GM21717 (cell line): ENCODE data around the gene FSCN2.

Source experiments
- ATAC-seq: cut with Tn5 transposase; IDR thresholded peaks from one replicate; pipeline ENCODE4 v1.9.1; 2021; ENCODE audit warnings: mild to moderate bottlenecking, moderate library complexity; ENCODE audit not compliant: unreplicated experiment

FSCN2 gene, protein sequence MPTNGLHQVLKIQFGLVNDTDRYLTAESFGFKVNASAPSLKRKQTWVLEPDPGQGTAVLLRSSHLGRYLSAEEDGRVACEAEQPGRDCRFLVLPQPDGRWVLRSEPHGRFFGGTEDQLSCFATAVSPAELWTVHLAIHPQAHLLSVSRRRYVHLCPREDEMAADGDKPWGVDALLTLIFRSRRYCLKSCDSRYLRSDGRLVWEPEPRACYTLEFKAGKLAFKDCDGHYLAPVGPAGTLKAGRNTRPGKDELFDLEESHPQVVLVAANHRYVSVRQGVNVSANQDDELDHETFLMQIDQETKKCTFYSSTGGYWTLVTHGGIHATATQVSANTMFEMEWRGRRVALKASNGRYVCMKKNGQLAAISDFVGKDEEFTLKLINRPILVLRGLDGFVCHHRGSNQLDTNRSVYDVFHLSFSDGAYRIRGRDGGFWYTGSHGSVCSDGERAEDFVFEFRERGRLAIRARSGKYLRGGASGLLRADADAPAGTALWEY

DNA sequence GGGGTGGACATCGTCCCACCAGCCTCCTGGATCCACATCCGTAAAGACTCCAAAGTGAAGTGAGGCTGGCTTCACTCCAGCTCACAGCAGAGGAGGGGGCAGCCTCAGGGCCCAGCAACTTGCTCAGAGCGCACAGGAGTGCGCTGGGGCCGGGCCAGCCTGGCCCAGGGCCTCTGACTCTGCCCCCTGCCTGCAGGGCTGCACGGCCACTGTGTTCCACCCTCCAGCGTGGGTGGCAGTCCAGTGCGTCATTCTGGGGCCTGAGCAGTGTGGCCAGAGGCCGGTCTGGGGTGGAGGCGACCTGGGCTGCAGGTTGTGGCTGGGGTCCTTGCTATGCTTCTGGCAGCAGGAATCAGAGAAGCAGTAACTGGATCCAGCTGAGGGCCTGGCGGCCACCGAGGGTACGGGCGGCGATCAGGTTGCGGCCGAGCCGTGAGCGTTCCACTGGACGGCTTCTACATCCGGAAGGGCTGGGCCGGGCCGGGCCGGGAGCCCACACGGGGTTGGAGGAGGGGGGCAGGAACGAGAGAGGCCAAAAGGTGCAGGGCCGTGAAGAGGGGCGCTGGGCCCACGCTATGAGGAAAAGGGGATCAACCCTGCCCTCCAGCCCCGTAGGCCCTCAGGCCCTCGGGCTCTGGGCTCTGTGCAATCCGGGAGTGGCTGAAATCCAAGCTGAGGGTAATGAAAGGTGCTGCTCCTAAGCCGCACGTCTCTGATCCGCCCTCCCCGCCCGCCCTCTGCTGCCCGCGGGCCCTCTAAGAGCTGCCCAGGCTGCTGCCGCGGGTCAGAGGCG is at the start of gene FSCN2:
Gene FSCN2 (plus strand): TSS at position 787 of the 793 bp plus-strand sequence. CDS start 155 bp downstream, outside the sequence.
- ATAC-seq: no peak

DNA sequence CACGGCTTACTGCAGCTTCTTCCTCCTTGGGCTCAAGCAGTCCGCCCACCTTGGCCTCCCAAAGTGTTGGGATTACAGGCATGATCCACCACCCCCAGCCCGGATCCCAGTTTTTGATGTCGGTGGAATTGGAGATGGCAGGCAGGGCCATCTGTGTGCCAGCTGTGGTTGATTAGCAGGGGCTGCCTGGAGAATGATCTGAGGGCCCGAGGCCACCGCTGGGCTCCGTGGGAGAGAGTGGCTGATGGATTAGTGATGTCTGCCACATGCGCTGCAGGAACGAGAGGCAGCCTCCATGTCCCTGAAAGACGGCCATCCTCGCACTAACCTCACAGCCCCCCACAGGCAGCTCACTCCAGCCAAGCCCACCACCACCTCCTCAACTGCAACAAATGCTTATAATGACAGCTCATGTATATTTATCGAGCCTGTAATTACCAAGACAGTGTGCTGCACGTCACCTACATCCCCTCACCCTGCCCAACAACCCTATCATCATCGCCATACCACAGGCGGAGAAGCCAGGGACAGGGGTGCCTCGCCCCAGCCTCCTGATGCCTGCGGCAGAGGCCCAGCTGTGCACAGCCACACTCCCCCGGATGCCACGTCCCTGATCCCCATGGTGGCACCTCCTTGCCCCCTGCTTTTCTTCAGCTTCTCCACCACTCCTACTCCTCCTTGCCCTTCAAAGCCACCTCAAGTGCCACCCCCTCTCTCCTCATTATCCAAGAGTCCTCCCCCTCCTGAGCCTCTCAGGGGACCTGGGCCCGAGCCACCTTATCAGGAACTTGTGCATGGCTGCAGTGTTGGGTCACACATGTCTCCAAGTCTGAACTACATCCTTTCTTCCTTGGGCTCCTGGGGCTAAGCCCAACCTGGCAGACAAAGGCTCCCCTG is 48.8 kb upstream of the FSCN2 start:
- no peak for ATAC-seq

DNA sequence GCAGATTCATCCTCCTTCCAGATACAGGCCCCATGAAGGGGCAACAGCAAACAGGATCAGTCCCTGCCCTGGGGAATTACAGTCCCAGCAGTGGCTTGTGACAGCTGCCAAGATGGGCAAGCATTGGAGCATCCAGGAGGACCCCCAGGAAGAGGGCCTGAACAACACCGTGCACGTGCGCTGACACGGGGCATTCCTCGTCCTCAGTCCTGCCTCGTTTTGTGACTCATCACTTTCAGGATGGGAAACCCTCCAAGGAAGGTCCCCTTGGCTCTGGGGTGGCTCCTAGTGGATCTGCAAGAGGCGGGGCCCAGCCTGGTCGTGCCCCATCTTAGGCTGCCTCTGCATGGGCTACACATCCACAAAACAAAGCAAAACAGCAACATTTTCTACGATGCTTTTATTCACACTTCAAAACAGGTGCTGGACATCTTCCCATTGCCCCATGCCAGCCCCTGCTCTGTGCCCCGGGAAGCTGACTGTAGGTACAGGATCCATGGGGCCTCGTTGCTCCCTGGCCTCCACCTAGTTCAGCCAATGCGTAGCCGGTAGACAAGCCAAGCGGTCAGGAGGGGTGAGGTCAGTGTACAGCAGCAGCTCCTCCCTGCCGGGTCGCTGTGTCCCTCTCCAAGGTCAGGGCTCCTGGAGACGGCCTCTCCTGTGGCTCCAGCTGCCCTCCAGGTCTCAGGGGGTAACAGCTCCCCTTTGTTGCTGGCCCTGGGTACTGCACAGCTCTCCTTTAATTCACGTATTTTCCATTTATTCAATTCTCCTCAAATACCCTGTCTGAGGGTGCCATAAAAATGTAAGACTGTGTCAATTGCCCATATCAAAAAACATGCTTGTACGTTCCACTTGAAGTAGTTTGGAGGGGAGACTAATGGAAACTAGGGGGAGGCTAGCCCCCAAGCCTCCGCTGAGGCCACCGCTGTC is 47.8 kb upstream of the FSCN2 start:
- ATAC-seq: no peak

DNA sequence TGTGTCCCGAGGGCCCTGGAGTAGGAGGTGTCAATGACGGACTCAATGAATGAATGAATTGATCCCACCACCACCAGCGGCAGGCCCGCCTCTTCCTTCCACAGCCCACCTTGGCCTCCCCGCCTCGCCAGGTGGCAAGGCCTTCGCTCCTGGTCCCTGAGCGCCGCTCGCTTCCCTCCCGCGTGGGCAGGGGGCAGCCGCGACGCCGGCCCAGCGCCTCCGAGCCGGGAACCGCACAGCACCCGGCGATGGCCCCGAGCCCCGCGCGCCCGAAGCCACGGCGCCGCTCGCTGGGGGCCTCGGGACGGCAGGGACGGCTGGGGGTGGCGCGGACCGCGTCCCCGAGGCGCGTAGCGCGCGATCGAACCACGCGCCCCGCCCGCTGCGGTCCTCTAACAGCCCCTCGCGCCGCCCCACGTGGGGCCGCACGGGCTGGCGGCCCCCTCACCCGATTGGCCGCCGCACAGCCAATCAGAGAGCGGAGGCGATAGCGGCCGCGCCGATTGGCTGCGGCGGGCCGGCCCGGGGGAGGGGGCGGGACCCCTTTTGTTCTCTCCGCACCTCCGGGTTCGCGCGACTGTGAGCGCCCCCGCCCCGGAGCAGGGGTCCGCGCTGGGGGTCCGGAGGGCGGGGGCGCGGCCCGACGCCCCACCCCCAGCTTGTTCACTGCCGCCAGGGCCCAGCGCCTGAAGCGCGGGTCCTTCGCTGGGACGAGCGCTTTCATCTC is 46.9 kb upstream of the FSCN2 start:
- no peak for ATAC-seq

DNA sequence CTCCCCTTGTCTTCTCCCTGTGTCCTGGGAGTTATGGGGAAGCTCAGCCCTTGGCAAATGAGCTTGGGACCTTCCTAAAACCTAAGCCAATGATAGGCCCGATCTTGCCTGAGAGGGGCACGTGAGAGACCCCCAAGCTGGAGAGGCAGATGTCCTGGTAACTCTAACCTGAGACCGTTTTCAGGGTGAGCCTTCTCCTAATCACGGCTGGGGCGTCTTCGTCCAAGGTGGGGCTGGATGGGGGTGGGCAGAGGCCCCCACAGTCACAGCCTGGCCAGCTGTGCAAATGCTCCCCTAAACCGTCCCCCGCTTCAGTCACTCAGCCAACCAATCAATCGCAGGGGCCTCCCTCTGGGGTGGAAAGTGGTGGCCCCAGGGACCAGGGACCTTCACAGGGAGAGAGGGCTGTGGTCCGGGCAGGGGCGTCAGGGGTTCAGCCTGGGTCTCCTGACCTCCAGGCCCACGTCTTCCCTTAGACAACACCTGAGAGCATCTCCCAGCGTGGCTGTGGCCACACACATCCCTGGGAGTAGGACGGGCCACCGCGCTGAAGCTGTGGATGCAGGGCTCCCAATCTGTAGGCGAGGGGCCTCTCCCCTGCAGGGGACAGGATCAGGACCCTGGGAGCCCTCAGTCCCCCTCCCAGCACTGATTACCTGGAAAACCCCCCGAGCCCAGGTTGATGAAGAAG is 46.2 kb upstream of the FSCN2 start:
- ATAC-seq: no peak

DNA sequence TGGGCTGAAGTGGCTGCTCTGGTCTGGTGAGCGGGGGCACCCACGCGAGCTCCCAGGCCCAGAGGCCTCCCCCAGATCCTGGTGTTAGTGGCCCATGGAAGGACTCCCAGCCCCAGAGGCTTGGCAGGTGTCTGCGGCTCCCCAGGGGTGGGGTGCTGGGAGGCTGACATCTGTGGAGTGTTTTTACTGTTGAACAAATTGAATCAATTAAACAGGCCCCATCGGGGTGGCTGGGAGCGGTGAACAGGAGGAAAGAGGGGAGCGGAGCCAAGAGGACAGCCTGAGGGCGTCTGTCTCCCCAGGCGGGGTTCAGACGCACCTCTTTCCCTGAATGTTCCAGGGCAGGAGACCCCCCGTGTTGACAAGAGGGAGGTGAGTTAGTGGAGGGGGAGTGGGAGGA is 45.5 kb upstream of the FSCN2 start:
- ATAC-seq: no peak

DNA sequence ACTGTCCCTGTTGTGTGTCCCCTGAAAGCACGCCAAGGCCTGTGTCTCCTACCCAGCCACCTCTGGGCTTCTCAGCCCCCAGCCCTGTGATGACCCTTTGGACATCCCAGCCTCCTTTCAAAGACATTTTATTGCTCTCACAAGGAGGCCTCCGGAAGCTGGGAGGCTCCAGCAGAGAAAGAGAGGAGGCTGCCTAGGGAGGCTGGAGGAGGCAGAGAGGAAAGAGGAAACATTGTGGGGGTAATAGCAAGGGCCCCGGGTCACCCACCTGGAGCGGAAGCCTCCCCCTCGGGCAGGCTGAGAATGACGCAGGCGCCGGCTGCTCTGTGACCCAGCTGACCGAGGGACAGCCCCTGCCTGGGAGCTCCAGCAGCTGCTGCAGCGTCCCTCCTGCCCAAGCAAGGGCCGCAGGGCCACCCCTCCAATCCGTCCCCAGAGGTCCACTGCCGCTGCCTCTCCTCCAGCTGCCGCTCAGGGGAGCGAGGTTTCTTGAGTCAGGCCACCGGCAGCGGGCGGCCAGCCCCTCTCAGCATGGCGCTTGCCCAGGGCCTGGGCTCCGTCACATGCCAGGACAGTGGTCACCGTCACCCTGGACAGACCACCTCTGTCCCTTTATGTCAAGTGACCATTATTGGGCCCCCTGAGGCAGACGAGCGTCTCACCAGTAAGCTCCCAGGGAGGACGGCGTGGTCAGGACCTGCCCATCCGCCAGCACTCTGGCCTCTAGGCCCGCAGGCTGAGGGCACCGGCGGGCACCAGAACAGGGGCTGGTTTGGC is 44.9 kb upstream of the FSCN2 start:
- no peak for ATAC-seq

DNA sequence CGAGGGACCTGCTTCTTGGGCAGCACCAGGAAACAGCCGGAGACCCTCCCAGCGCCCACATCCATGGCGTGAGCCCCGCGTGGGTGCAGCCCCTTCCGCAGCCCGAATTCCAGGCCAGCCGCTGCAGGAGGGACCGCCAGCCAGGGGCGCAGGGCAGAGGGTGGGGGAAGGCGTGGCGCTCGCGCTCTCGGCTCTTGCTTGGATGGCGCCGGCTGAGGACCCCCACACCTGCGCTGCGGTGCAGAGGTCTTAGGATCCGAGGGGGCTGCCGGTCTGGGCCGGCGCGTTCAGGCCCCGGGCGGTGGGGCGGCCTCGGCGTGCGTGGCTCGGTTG is 44.3 kb upstream of the FSCN2 start:
- no peak for ATAC-seq

DNA sequence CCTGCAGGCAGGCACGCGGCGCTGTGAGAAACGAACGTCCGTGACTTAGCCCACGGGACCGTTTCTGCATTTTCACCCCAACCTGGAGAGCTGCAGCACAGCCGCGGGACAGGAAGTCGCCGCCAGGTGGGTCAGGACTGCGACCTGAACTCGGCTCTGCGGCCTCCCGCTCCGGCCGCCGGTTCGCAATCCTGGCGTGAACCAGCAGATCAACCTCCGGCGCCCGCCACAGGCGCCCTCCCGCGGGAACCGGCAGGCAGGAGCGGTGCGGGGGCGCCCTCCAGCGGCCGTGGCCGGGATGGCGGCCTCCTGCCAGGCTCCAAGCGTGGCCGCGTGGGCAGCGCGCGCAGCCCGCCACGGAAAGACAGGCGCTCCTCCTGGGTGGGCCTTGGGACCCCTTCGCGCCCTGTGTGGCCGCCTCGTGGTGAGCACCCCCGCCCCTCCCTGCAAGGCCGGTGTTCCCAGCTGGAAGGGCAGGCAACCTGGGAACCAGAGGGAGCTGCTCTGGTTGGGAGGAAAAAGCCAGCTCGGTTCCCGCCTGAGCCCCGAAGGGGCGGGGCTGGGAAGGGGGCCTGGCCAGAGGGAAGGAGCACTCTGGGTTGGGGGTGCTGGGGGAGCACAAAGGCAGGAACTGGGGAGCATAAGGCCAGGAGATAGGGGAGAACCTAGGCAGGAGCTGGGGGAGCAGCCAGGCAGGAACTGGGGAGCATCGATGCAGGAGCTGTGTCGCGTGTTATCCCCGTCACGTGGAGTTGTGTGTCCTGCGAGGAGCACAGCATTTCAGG is 43.8 kb upstream of the FSCN2 start:
- ATAC-seq: peak; percentile 61

DNA sequence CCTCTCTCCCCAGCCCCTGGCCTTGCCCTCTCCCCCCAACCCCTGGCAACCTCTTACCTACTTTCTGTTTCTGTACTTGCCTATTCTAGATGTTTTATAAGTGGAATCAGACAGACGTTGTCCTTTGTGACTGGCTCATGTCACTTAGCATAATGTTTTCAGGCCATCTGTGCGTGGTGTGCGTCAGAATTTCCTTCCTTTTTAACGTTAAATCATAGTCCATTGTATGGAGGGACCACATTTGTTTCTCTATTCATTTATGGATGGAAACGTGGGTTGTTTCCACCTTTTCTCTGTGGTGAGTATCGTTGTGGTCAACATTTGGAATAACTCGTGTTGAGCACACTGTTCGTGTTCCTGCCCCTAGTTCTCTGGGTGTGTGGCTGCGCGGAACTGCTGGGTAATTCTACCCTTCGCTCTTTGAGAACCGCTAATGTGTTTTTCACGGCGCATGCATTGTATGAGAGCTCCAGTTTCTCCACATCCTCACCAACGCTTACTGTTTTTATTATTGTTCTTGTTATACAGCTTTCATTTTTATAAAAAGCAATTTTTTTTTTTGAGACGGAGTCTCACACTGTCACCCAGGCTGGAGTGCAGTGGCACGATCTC is 41.9 kb upstream of the FSCN2 start:
- ATAC-seq: no peak

DNA sequence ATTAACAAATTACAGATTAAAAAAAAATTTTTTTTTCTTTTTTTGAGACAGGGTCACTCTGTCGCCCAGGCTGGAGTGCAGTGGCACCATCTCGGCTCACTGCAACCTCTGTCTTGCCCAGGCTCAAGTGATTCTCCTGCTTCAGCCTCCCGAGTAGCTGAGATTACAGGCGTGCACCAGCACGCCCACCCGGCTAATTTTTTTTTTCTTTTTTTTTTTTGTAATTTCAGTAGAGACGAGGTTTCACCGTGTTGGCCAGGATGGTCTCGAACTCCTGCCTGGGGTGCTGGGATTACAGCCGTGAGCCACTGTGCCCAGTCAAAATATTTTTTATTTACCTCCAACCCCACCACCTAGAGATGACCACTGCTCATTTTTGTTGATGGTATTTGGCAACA is 41.1 kb upstream of the FSCN2 start:
- ATAC-seq: no peak

DNA sequence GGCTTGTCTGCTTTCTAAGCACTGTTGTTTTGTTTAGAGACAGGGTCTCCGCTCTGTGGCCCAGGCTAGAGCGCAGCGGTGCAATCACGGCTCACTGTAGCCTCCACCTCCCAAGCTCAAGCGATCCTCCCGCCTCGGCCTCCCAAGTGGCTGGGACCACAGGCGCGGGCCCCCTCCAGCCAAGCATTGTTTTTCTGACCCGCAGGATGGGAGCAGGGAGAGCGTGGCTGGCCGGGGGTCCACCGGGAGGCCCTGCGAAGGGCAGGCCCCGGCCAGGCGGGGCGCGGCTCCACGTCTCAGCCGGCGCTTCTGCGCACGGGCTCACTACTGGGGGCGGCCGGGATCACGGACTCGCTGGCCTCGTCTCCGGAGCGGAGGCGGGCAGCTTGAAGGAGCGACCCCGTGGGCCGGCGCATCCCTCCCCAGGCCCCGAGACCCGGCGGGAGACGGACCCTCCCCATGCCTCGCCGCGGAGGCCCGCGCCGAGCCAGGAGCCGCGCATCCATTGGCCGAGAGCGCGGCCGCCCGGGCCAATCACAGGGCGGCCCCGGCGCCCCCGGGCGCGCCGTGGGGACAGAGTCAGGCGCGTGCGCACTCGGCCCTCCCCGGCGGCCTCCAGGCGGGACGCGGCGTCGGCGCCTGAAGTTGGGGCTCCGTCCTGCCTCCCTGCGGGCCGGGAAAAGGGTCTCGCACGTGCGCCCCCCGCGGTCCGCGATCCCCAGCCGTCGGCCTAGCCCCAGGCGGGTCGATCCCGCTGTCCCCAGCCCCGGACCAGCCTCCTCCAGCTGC is 40.5 kb upstream of the FSCN2 start:
- ATAC-seq: no peak

DNA sequence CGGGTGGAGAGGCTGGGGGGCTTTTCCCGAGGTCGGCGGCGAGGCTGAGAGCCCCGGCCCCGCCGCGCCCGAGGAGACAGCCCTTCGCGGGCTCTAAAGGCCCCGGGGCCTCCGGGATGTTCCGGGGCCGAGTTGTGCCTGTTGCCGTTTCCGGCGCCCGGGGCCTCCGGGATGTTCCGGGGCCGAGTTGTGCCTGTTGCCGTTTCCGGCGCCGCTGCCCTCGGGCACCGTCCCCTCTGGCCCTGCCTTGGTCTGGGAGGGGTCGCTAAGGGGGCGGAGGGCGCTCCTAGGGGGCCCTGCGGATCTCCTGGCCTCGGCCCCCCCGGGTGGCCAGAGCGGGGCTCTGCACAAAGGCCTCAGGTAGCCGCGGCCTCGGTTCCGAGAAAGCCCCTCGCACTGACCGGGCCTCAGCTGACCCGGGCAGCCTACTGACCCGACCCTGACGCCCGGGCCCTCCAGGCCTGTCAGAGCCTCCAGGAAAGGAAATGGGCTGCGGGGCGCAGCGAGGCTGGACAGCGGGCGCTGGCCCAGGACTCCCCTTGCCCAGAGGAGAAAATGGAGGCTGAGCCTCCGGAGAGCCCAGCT is 39.8 kb upstream of the FSCN2 start:
- no peak for ATAC-seq

DNA sequence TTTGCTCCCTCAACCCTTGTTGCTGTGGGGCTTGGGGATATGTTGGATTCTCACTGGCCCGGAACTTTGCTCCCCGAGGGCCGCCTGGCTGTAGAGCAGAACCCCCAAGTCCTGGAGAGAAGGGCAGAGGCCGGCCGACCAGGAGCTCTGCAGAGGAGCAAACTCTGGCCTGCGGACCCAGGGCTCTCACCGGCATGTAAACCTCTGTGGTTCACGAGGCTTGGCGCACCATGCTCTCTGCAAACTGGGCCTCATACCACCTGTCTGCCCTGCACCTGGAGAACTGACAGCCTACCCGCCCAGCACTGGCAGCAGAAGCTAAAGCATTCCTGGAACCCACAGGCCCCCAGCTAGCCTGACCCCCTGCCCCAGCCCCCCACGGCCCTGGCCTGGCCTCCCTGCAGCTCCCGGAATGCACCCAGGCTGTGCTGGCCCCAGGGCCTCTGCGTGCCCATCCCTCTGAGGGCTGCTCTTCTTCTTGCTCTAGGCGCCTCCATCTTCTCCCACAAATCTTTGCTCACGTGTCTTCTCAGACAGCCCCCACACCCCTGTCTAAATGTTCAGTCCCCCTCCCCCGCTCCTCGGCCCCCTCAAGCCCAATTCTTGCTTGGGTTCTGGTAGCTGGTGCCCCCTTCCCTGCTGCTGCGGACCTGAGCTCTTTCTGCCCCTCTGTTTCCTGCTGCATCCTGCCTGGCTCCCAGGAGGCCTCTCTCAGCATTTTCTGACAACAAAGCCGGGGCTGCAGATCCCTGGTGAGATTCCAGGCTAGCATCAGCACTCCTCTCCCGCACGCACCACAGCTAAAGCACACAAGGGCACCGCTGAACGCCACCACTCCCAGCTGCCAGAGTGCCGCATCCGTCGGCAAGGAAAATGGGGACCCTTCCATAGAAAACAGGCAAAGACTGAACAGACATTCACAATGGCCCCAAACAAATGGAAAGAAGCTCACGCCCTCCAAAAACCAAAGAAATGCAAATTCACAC is 38.9 kb upstream of the FSCN2 start:
- no peak for ATAC-seq
